GM12878 (cell line): ENCODE measurements around the gene NUMB. TPM values are rescaled to one million over a fixed set of nuclear protein-coding genes. Genes with fewer than 3 reads are reported as not detected.

Source experiments
- BACH1 ChIP-seq: fragments of 450-650 bp; IDR thresholded peaks from 2 replicates; pipeline ENCODE4 v1.6.1; 2017; ENCODE audit warnings: mild to moderate bottlenecking, borderline replicate concordance
- CHD4 ChIP-seq: fragments of 200-600 bp; sonication (generic); IDR thresholded peaks from 2 replicates; pipeline ENCODE4 v1.6.1; 2016; ENCODE audit warnings: mild to moderate bottlenecking
- EP300 ChIP-seq, 2 experiments: fragments of 150-350 bp in 1 of 2; IDR thresholded peaks; 2 replicates each; pipeline ENCODE4 v1.6.1; 2011 to 2012; ENCODE audit warnings: low read depth in 2 of 2, low read length in 2 of 2, borderline replicate concordance in 1 of 2, improper control_type of control experiment in 1 of 2, inconsistent platforms in 1 of 2; ENCODE audit not compliant: control insufficient read depth in 1 of 2
- HDAC6 ChIP-seq: fragments of 200-600 bp; sonication (generic); IDR thresholded peaks from one replicate; pipeline ENCODE4 v1.8.0; 2017; ENCODE audit warnings: antibody characterized with exemption; ENCODE audit not compliant: unreplicated experiment
- KAT2A ChIP-seq: conservative IDR thresholded peaks from 2 replicates; pipeline ENCODE4 v1.6.1; 2011; ENCODE audit warnings: low read depth, low read length; ENCODE audit not compliant: control insufficient read depth
- MYC ChIP-seq: IDR thresholded peaks from 2 replicates; pipeline ENCODE4 v1.6.1; 2011; ENCODE audit warnings: mild to moderate bottlenecking, low read length, moderate library complexity, inconsistent platforms; ENCODE audit not compliant: insufficient read depth, insufficient replicate concordance, insufficient read length, severe bottlenecking
- RCOR1 ChIP-seq: conservative IDR thresholded peaks from 2 replicates; pipeline ENCODE4 v1.6.1; 2012; ENCODE audit warnings: low read depth, low read length, improper control_type of control experiment
- SMAD1 ChIP-seq: fragments of 450-650 bp; IDR thresholded peaks from 2 replicates; pipeline ENCODE4 v1.6.1; 2018; ENCODE audit warnings: mild to moderate bottlenecking, low read depth; ENCODE audit not compliant: partially characterized antibody
- SREBF1 ChIP-seq: IDR thresholded peaks from 2 replicates; pipeline ENCODE4 v1.6.1; 2012; ENCODE audit warnings: mild to moderate bottlenecking, low read length
- SUPT20H ChIP-seq: IDR thresholded peaks from 2 replicates; pipeline ENCODE4 v1.6.1; 2011; ENCODE audit warnings: low read depth, mild to moderate bottlenecking, low read length, moderate library complexity, borderline replicate concordance; ENCODE audit not compliant: control insufficient read depth
- TCF12 ChIP-seq: IDR thresholded peaks from 2 replicates; pipeline ENCODE4 v1.6.1; 2011; ENCODE audit warnings: low read depth, mild to moderate bottlenecking, low read length
- polyA plus RNA-seq, 11 experiments: library from polyadenylated mRNA; depleted of rRNA in 4 of 11; unstranded in 6 of 11; stranded (reverse) in 5 of 11; fragments of >200 nt; fragmentation: Nextera tagmentation in 4 of 11; fragmentation: Illumina TruSeq in 1 of 11; extraction: Ambion mirVana in 4 of 11; extraction: Trizol in 1 of 11; gene quantifications; 1 replicate in 1 of 11; 2 replicates in 10 of 11; pipeline versions ENCODE4 v1.2.1 to v1.2.3, GENCODE V29; 2011 to 2016; ENCODE audit warnings: inconsistent platforms in 2 of 11, missing spikeins in 2 of 11, low read depth in 1 of 11
- total RNA-seq, 4 experiments: library from RNA; depleted of rRNA in 3 of 4; stranded (reverse); fragments of >200 nt in 3 of 4; fragmentation: Illumina TruSeq in 1 of 4; extraction: Trizol in 1 of 4; gene quantifications; 2 replicates each; pipeline versions ENCODE4 v1.2.1 to v1.2.3, GENCODE V29; 2013 to 2021
- TF ChIP-seq, protein P1 (sequence below): fragments of 450-650 bp; IDR thresholded peaks from 2 replicates; pipeline ENCODE4 v1.6.1; 2016; ENCODE audit warnings: mild to moderate bottlenecking
- TF ChIP-seq, protein P2 (sequence below): fragments of 450-650 bp; formaldehyde crosslinking; IDR thresholded peaks from 2 replicates; pipeline ENCODE4 v1.4.0; 2020; ENCODE audit warnings: mild to moderate bottlenecking, moderate library complexity

Gene NUMB
- total and polyA plus RNA-seq, 10 of the 15 experiments (the other 5 are each of a cell fraction or from before 2014, with no cell fraction given), result 22.0 to 147 (median 48.9) TPM

DNA sequence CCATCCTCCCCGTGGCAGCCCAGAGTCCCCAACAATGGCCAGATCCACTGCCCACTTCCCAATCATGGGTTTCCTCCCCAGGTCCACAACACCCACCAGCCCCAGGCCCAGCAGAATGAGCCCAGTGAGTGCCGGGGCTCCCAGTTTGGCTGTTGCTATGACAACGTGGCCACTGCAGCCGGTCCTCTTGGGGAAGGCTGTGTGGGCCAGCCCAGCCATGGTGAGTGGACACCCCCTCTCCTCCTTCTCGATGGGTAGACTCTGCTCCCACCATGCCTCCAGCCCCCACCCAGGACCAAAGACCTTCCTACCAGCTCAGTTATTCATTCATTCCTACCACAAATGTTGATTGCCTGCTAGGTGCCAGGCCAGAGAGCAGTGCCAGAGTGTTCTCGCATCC is 197.3 kb downstream of the NUMB start (continued):
- TF ChIP-seq, protein P1, sequence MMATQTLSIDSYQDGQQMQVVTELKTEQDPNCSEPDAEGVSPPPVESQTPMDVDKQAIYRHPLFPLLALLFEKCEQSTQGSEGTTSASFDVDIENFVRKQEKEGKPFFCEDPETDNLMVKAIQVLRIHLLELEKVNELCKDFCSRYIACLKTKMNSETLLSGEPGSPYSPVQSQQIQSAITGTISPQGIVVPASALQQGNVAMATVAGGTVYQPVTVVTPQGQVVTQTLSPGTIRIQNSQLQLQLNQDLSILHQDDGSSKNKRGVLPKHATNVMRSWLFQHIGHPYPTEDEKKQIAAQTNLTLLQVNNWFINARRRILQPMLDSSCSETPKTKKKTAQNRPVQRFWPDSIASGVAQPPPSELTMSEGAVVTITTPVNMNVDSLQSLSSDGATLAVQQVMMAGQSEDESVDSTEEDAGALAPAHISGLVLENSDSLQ, result no peak
- TF ChIP-seq SUPT20H (no peak), TCF12 (no peak), SREBF1 (no peak), SMAD1 (no peak), MYC (no peak), BACH1 (no peak), RCOR1 (no peak), CHD4 (no peak), HDAC6 (no peak), EP300 (IDR thresholded peaks at IDR 0.05; ENCODE audit: borderline replicate concordance in 1 of 2, control insufficient read depth in 1 of 2, low read depth in 2 of 2, low read length in 2 of 2) (no peak), KAT2A (no peak)
- TF ChIP-seq, protein P2, sequence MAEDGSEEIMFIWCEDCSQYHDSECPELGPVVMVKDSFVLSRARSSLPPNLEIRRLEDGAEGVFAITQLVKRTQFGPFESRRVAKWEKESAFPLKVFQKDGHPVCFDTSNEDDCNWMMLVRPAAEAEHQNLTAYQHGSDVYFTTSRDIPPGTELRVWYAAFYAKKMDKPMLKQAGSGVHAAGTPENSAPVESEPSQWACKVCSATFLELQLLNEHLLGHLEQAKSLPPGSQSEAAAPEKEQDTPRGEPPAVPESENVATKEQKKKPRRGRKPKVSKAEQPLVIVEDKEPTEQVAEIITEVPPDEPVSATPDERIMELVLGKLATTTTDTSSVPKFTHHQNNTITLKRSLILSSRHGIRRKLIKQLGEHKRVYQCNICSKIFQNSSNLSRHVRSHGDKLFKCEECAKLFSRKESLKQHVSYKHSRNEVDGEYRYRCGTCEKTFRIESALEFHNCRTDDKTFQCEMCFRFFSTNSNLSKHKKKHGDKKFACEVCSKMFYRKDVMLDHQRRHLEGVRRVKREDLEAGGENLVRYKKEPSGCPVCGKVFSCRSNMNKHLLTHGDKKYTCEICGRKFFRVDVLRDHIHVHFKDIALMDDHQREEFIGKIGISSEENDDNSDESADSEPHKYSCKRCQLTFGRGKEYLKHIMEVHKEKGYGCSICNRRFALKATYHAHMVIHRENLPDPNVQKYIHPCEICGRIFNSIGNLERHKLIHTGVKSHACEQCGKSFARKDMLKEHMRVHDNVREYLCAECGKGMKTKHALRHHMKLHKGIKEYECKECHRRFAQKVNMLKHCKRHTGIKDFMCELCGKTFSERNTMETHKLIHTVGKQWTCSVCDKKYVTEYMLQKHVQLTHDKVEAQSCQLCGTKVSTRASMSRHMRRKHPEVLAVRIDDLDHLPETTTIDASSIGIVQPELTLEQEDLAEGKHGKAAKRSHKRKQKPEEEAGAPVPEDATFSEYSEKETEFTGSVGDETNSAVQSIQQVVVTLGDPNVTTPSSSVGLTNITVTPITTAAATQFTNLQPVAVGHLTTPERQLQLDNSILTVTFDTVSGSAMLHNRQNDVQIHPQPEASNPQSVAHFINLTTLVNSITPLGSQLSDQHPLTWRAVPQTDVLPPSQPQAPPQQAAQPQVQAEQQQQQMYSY (CRISPR knock-in tag), result no peak
